HCT116 (cell line): ENCODE results near the gene PKN1. TPM values are rescaled to one million over a fixed set of nuclear protein-coding genes. Genes with fewer than 3 reads are reported as not detected.

Source experiments
- ATAC-seq: fragments of 200-7000 bp; cut with Tn5 transposase; 2 replicates; pipeline ENCODE4 v1.9.1; 2020; ENCODE audit warnings: mild to moderate bottlenecking, moderate library complexity
- BruUV-seq: library from RNA; stranded (reverse); fragments of 400-500 nt; replicated peaks from 2 replicates; lab custom pipeline; 2021; lab: Mats Ljungman, UMichigan
- CTCF ChIA-PET: fragments of 300-600 bp; sonication (Branson Sonifier 250); formaldehyde crosslinking; loops from one replicate; lab custom pipeline; 2021; ENCODE audit warnings: antibody characterized with exemption; lab: Charles Lee
- POLR2A ChIA-PET: fragments of 300-600, 350-600 bp; sonication (Branson Sonifier 250); formaldehyde crosslinking; loops from one replicate; lab custom pipeline; 2021; ENCODE audit warnings: antibody characterized with exemption; lab: Charles Lee
- RAD21 ChIA-PET, 2 experiments: fragments of 300-600 bp; sonication (Branson Sonifier 250); formaldehyde crosslinking; loops; one replicate each; lab custom pipeline; 2023; ENCODE audit warnings: low total read pairs in 2 of 2; ENCODE audit not compliant: uncharacterized antibody in 2 of 2, unreplicated experiment in 2 of 2, low non-redundant PET in 1 of 2; lab: Charles Lee
- DNase-seq: peaks from one replicate; pipeline ENCODE4 v3.0.0-alpha.2; 2010; ENCODE audit warnings: low read depth, low spot score
- H2AFZ ChIP-seq: fragments of 200-600 bp; shearing (Covaris generic), sonication (generic); 2 replicates; pipeline ENCODE4 v1.6.1; 2017; ENCODE audit warnings: low read depth, mixed run types, mixed read lengths, antibody characterized with exemption, low read length; ENCODE audit not compliant: poor library complexity, severe bottlenecking
- H3K27ac ChIP-seq: 2 replicates; pipeline ENCODE4 v1.5.1; 2012; ENCODE audit warnings: low read depth, low read length
- H3K27me3 ChIP-seq: fragments of 200-600 bp; sonication (generic); 2 replicates; pipeline ENCODE4 v1.6.1; 2016; ENCODE audit warnings: mixed run types, low read length, mixed read lengths; ENCODE audit not compliant: insufficient read depth
- H3K36me3 ChIP-seq, 2 experiments: fragments of 200-500 bp in 1 of 2; fragments of 200-600 bp in 1 of 2; sonication (Bioruptor generic) in 1 of 2; sonication (generic) in 1 of 2; 2 replicates each; pipeline versions ENCODE4 v1.5.1 to v1.6.1; 2014 to 2016; ENCODE audit warnings: low read length in 2 of 2, inconsistent platforms in 1 of 2, mixed read lengths in 1 of 2, mixed run types in 1 of 2; ENCODE audit not compliant: insufficient read depth in 2 of 2, control insufficient read depth in 1 of 2
- H3K4me1 ChIP-seq, 2 experiments: fragments of 200-600 bp in 1 of 2; sonication (generic) in 1 of 2; 2 replicates each; pipeline versions ENCODE4 v1.5.1 to v1.6.1; 2012 to 2017; ENCODE audit warnings: low read length in 2 of 2, inconsistent platforms in 1 of 2, mild to moderate bottlenecking in 1 of 2, mixed read lengths in 1 of 2, mixed run types in 1 of 2, moderate library complexity in 1 of 2; ENCODE audit not compliant: insufficient read depth in 2 of 2, control insufficient read depth in 1 of 2
- H3K4me2 ChIP-seq: fragments of 200-600 bp; sonication (generic); 2 replicates; pipeline ENCODE4 v1.6.1; 2017; ENCODE audit warnings: mixed run types, low read length, mixed read lengths
- H3K4me3 ChIP-seq, 2 experiments: fragments of 200-600 bp in 1 of 2; sonication (generic) in 1 of 2; replicated peaks in 1 of 2; 2 replicates each; pipeline ENCODE4 v1.5.1; 2011 to 2016; ENCODE audit warnings: low read length in 2 of 2, control low read depth in 1 of 2, low read depth in 1 of 2, mild to moderate bottlenecking in 1 of 2, mixed read lengths in 1 of 2, mixed run types in 1 of 2
- H3K79me2 ChIP-seq: fragments of 200-600 bp; sonication (generic); 2 replicates; pipeline ENCODE4 v1.6.1; 2017; ENCODE audit warnings: mild to moderate bottlenecking, mixed run types, low read length, moderate library complexity, mixed read lengths; ENCODE audit not compliant: insufficient read depth
- H3K9ac ChIP-seq: fragments of 200-600 bp; sonication (generic); 2 replicates; pipeline ENCODE4 v1.6.1; 2016; ENCODE audit warnings: low read length, mixed read lengths
- H3K9me2 ChIP-seq: fragments of 200-600 bp; sonication (generic), shearing (Covaris generic); 2 replicates; pipeline ENCODE4 v1.6.1; 2017; ENCODE audit warnings: mixed run types, mild to moderate bottlenecking, moderate library complexity; ENCODE audit not compliant: insufficient read depth
- H3K9me3 ChIP-seq, 2 experiments: fragments of 200-500 bp in 1 of 2; fragments of 200-600 bp in 1 of 2; sonication (Bioruptor generic) in 1 of 2; sonication (generic) in 1 of 2; 2 replicates each; pipeline ENCODE4 v1.6.1; 2014 to 2017; ENCODE audit warnings: low read length in 2 of 2, mixed read lengths in 2 of 2, inconsistent platforms in 1 of 2, low read depth in 1 of 2, mild to moderate bottlenecking in 1 of 2, mixed run types in 1 of 2, moderate library complexity in 1 of 2; ENCODE audit not compliant: control insufficient read depth in 1 of 2, insufficient read depth in 1 of 2
- H4K20me1 ChIP-seq: fragments of 200-600 bp; sonication (generic), shearing (Covaris generic); 2 replicates; pipeline ENCODE4 v1.6.1; 2017; ENCODE audit warnings: mixed run types, mild to moderate bottlenecking, moderate library complexity; ENCODE audit not compliant: insufficient read depth
- EZH2phosphoT487 ChIP-seq: fragments of 200-600 bp; IDR thresholded peaks from 2 replicates; pipeline ENCODE4 v1.6.1; 2018; ENCODE audit warnings: antibody characterized with exemption, borderline replicate concordance
- POLR2AphosphoS5 ChIP-seq: IDR thresholded peaks from 2 replicates; pipeline ENCODE4 v1.6.1; 2011; ENCODE audit warnings: mild to moderate bottlenecking, low read depth, low read length, moderate library complexity
- RAD21 ChIP-seq: IDR thresholded peaks from 2 replicates; pipeline ENCODE4 v1.6.1; 2012; ENCODE audit warnings: low read depth, mild to moderate bottlenecking
- ZBTB33 ChIP-seq: IDR thresholded peaks from 2 replicates; pipeline ENCODE4 v1.6.1; 2011; ENCODE audit warnings: mild to moderate bottlenecking, low read length, moderate library complexity; ENCODE audit not compliant: insufficient replicate concordance; ENCODE audit errors: extremely low read depth
- ZFX ChIP-seq: fragments of 450-650 bp; IDR thresholded peaks from 2 replicates; pipeline ENCODE4 v1.6.1; 2017
- intact Hi-C: fragments of 100-400 bp; cut with micrococcal nuclease; formaldehyde crosslinking; loops from 2 replicates; pipeline ENCODE4 v1.10.0; 2022
- total RNA-seq: library from RNA; stranded (reverse); gene quantifications from one replicate; pipeline ENCODE4 v1.2.1, GENCODE V29; 2021; ENCODE audit not compliant: unreplicated experiment

The PKN1 gene
- total RNA-seq, 1 experiment from 2014 or later, result 248 TPM

GRCh38 chr19:14472202-14472938 lies 39.3 kb downstream of the PKN1 start (continued):
- TF ChIP-seq ZFX, result peak; percentile 50; the same call in 1 of the 2 replicates
- TF ChIP-seq ZBTB33, result no peak
- TF ChIP-seq EZH2phosphoT487, result no peak
- peak; percentile 57 for TF ChIP-seq POLR2AphosphoS5

DNA sequence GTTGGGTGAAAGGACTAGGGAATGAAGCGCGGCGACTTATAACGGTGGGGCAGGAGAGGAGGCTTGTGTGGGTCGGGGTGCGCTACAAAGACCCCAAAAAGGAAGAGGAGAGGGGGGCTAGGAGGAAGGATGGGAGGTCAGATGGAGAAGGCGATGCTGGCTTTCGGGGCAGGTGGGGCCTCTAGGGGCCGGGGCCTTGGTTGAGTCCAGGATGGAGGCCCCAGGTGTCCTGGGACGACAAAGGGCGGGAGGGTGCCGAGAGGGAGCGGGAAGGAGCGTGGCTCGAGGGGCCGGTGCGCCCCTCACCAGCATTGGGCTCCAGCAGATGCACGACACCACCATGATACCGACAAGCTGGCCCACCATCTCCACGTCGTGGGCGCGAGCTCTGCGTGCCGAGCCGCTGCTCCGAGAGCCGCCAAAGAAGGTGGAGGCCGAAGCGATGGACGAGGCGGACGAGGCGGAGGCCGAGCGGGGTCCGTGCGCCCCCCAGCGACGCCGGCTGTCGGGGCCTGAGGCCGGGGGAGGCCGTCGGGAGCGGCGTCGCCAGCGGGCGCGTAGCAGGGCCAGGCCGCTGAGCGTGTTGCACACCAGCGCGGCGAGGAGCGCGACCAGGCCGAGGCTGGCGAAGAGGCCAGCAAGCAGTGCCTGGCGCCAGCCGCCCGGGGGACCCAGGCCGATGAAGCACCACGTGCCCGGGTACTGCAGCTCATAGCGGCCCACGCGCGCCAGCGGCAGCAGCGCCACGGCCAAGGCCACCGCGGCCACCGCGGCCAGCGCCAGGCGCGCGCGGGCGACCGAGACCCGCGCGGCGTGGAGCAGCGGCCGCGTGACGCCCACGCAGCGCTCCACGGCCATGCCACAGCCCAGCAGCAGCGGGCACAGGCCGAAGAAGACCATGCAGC lies 40.2 kb downstream of the PKN1 start:
- ChIA-PET RAD21 (no interaction called here), CTCF (interaction anchor here (0.6 to 1.1 kb wide), 2 partner anchors 14 to 337 kb away, joined by 3 to 4 read pairs; partner anchors contain the start of gene ASF1B), POLR2A (no interaction called here)
- no peak for DNase-seq
- Histone ChIP-seq H3K27me3 (no peaks in the 10 kb centered on the region), H4K20me1 (no peaks in the 10 kb centered on the region), H3K79me2 (no peaks in the 10 kb centered on the region), H3K9me3 (no peaks in the 10 kb centered on the region), H3K4me2 (no peak overlapping the region), H2AFZ (no peak overlapping the region), H3K9me2 (no peaks in the 10 kb centered on the region), H3K9ac (no peak overlapping the region)
- intact Hi-C loops, result loop anchor here (5.0 kb wide), 1 partner anchor 336 kb away; the partner anchor contains the start of gene ASF1B
- TF ChIP-seq POLR2AphosphoS5 (0 out of 2 replicates have a peak, but pooled peaks have one; percentile 9), RAD21 (no peak)
- TF ChIP-seq, all 23 proteins: peak for 1
- peaks cover 3 to 5% of the 10 kb centered on the region in 2 experiments; a peak in 2 of 4 replicates for H3K36me3 ChIP-seq
- H3K4me1 ChIP-seq, result peaks cover 22 to 39% of the 10 kb centered on the region in 2 experiments; a peak in 3 of 4 replicates
- no peak overlapping the region for H3K27ac ChIP-seq
- H3K4me3 ChIP-seq, result no peak overlapping the region
- BruUV-seq, result no TSS peak
- ATAC-seq, result no peak
